ENCODE results near the gene VSTM4.

VSTM4 gene

GRCh38 chr10:49140304-49141177, 25.2 kb upstream of the VSTM4 start:
- no peak for DNase-seq

GRCh38 chr10:49139846-49140195, 24.5 kb upstream of the VSTM4 start:
- DNase-seq, result no peak

- no peak for DNase-seq
Measured at GRCh38 chr10:49139028-49139845, 23.9 kb upstream of the VSTM4 start.

- DNase-seq, result no peak
Measured at GRCh38 chr10:49138361-49138891, 23.1 kb upstream of the VSTM4 start.

GRCh38 chr10:49136525-49136924, 21.2 kb upstream of the VSTM4 start:
- no peak for DNase-seq

GRCh38 chr10:49135575-49136313, 20.4 kb upstream of the VSTM4 start:
- DNase-seq, result no peak

- no peak for DNase-seq
Measured at GRCh38 chr10:49134327-49134726, 19.0 kb upstream of the VSTM4 start.

GRCh38 chr10:49133706-49134248, 18.5 kb upstream of the VSTM4 start, which contains the start of gene FAM170B:
Gene FAM170B, minus strand, starts transcription at chr10:49134021. Its CDS starts 103 bp downstream, at chr10:49133918.
- no peak for DNase-seq

- no peak for DNase-seq
Measured at GRCh38 chr10:49132362-49132737, 17.0 kb upstream of the VSTM4 start.

- no peak for DNase-seq
Measured at GRCh38 chr10:49131507-49132361, 16.4 kb upstream of the VSTM4 start.

GRCh38 chr10:49129376-49129775, 14.1 kb upstream of the VSTM4 start:
- no peak for DNase-seq

GRCh38 chr10:49128854-49129253, 13.5 kb upstream of the VSTM4 start:
- DNase-seq, result no peak

- DNase-seq, result no peak
Measured at GRCh38 chr10:49123981-49124950, 8.9 kb upstream of the VSTM4 start.

GRCh38 chr10:49120911-49121310, 5.6 kb upstream of the VSTM4 start:
- no peak for DNase-seq

- no peak for DNase-seq
Measured at GRCh38 chr10:49119746-49120145, 4.4 kb upstream of the VSTM4 start.

- no peak for DNase-seq
Measured at GRCh38 chr10:49118430-49119074, 3.2 kb upstream of the VSTM4 start.

- DNase-seq, result no peak
Measured at GRCh38 chr10:49117376-49118070, 2.2 kb upstream of the VSTM4 start.

- no peak for DNase-seq
Measured at GRCh38 chr10:49116509-49117375, 1.4 kb upstream of the VSTM4 start.

All from NCI-H1694 (cell line).